ENCODE data around the gene MRGPRX2.

Gene MRGPRX2

DNA sequence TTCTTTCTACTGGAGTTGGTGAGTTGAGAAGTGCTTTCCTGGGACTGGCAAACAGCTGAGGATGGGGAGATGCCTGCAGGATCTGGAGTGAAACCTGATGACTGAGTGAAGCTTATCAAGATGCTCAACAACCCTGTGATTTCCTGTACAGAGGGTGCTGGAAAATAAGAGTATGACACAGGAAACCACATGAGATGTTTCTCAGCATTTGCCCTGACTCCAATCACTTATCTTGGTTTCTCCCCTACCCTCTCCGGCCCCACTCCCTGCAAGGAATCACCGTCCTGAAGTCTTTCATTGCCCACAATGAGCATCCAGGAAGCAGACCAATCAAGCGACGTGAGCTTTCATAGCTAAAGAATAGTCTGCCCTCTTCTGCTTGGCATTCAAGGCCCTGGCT is at the start of gene MRGPRX2:
MRGPRX2 (minus strand) TSS at position 89 of the 400 bp plus-strand sequence. CDS start 4,315 bp downstream, outside the sequence.
- DNase-seq: no peak

DNA sequence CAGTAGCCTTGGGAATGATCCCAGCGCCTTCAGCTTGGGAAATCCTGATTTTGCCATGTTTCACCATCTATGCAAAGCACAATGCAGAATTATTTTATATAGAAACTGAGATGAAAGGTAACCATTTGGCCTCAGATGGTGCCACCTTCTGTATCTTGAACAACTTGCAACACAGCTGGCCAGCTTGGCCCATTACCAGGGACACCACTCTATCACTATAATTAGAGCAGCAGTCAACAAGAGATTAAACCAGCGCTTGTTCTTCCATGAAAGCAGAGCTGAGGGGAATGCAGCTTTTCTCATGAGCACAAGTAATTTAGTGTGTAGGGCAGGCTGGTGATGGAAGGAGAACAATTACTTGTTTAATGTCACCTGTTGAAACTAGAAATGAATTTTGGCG is 49.8 kb upstream of the MRGPRX2 start:
- DNase-seq: peak; percentile 54

DNA sequence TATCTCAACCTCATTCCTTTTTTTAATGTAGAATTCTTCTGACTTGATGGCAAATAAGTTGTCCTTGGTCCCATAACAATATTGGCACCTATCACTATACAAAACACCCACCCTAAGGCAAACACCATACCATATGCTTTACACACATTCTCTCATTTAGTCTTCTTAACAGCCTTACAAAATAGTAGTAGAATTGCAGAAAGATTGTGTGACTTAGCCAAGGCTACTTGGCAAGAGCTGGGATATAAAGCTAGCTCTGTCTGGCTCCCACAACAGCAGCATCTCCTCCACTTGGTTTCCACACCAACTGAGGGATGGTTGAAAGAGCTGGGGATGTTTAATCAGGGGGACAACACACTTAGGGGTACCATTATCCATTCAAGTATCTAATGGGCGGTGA is 46.6 kb upstream of the MRGPRX2 start:
- no peak for DNase-seq

DNA sequence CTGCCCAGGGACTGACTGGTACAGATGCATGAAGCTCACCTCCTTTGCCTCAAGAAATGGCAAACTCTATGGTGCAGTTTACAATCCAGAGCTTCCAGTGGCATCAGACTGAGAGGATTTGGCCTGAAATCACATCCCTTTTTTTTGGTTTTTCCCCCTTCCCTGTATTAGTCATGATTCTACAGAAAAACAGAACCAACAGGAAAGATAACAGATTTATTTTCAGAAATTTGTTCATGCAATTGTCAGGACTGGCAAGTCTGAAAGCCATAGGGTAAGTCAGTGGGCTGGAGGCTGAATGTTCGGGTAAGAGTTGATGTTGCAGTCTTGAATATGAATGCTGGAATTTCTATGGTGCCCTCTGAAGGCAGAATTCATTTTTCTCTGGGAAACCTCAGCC is 44.5 kb upstream of the MRGPRX2 start:
- DNase-seq: no peak

DNA sequence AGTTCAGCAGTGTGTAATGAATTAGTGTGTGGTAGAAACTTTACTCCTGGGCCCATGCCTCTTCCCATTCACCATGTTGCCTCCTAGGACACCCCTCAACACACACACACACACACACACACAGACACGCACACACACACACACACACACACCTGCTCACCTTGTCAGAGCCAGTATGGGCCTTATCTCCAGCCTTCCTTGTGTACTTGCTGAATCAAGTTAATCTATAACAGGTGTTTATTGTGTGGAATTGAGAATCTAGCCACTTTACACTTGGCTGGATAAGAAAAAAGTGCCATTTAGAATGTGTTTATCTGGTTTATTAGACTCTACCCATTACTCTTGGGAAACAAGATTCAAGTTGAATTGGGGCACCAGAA is 42.0 kb upstream of the MRGPRX2 start:
- DNase-seq: no peak

DNA sequence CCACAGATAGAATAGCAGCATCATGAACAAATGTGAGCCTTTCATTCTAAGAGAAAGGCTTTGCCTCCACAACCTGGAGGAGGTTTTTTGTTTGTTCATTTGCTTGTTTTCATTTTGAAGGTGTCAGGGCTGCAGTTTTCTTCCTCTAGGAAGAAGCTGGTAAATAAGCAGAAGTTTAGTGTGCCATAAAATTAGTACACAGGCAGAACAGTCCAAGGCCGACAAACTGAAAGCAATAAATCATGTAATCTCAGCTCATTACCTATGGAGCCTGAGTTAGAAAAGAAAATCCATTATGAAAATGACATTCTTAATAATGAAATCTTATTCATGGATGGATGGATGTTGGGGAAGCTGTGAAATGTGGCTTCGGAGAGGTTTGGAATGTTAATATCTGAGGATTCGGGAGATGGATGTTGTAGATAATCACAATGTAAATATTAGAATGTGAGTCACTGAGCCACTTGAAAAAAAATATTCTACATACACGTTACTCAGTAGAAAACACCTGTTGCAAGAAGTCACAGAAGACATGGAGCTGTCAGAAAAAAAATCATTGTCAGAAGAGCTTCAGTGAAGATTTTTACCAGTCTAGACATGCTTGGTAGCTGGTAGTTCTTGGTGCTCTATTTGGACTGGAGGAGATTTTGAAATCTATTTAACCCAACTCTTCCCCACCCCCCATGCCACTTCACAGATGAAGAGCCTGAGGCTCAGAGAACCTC is 41.4 kb upstream of the MRGPRX2 start:
- DNase-seq: peak; percentile 35

DNA sequence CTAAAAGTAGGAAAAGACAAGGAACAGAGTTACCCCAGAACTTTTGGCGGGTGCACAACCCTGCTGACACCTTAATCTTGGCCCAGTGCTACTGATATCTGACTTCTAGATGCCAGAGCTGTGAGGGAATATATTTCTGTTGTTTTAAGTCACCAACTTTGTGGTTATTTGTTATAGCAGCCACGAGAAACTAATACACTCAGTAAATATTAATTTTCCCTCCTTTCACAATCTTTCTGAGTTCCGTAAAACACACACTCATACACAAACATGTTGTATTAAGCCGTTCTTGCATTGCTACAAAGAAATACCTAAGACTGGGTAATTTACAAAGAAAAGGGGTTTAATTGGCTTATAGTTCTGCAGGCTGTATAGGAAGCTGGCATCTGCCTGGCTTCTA is 40.4 kb upstream of the MRGPRX2 start:
- no peak for DNase-seq

DNA sequence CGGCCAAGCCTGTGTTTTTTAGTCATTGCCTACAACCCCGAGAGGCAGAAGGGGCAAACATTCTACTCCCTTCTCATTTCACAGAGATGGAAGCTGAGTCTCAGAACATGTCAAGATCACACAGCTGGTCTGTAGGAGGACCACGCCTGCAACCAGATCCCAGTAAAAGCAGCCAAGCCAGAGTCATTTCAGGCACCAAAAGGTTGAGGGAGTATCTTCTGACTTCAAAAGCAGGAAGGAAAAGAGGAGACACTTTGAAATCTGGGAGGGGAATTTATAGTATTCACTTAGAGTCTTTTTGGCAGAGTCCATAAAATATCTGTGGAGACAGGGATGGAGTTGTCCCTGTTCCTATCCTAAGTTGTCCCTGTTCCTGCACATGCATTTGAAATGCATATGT is 38.6 kb upstream of the MRGPRX2 start:
- DNase-seq: no peak

DNA sequence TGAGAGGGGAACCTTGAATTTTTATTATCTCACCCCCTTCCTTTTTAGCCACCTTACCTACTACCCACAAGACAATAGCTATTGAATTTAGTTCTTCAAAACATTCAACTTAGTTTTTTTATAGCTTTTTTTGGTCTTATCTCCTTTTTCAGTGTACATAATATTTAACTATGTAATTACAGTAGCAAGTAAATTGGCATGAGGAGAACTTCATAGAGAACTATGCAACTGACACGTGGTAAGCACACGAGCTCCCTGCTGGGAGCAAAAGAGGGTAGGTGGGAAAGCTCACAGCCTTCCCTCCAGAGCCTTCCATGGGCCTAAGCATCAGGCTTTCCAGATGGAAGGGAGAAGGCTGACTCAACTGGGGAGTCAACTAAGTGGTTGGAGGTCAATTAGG is 34.3 kb upstream of the MRGPRX2 start:
- DNase-seq: no peak

DNA sequence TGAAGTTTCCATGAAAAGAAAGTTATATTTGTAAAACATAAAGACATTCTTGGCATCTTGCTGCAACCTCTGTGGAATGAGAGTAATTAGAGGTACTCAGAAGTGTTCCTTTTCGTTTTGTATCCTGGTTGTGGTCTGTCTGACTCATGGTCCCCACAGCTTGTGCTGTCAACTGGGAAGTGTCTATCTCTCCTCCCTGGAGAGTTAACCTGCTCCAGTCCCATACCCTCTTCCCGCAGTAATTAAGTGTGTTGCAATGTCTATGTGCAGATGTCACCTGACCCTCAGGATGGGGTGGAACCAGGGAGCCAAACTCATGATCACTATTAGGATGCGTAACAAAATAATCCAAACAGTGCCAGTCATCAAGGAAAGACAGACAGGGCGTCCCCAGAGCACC is 33.5 kb upstream of the MRGPRX2 start:
- DNase-seq: no peak

DNA sequence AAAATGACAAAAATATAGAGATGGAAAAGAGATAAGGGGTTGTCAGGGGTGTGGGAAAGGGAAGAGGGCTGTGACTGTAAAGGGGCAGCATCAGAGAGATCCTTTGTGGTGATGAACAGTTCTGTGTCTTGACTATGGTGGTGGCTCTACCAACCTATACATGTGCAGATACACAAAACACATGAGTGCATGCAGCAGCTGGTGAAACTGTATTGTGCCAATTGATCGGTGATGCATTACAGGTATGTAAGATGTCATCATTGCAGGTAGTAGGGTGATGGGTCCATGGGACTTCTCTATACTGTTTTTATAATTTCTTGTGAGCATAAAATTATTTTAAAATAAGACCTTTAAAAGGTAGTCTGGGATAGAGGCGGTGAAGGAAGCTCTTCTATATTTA is 32.3 kb upstream of the MRGPRX2 start:
- no peak for DNase-seq

DNA sequence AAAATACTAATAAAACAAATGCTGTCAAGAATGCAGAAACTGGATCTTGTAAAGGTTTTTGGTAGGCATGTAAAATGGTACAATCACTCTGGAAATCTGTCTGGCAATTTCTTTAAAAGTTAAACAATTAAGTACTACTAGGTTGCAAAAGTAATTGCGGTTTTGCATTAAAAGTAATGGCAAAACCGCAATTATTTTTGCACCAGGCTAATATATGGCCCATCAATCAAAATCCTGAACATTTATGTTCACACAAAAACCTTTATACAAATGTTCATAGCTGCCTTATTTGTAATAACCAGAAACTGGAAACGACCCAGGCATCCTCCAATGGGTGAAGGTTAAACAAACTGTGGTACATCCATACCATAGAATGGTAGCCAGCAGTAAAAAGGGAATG is 31.8 kb upstream of the MRGPRX2 start:
- no peak for DNase-seq

DNA sequence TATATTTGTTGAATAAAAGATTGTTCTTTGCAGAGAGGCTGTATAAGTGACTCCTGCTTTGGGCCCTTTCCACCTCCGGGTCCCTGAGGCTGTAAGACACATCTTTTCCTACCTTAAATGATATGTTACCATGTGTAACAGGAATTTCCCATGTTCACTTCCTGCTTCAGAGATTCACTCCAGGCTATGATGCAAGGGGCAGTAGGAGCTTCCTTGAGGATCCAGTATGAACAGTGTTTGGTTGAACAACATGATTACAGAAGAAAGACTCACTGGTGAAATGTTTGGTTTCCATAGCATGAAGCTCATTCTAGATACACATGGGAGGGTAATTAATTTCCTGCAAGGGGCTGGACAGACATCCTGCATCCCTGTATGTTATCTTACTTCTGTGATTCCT is 30.8 kb upstream of the MRGPRX2 start:
- peak; percentile 9 for DNase-seq

DNA sequence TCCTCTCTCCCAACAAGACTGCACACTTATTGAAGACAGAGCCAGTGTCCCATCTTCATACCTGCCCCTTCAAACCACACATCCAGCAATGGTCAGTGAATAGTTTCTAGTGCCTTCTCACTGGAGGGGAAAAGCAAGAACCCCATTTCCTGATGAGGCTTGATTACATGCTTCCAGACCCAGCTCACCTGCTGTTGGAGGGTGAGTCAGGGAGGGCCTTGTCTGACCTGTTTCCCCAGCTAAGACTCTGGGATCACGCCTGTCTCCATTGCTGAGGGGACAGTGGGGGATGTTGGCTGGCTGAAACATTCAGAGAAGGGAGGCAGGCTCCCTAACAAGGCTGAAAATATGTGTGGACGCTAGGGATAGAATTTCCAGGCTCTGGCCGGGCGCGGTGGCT is 28.9 kb upstream of the MRGPRX2 start:
- no peak for DNase-seq

DNA sequence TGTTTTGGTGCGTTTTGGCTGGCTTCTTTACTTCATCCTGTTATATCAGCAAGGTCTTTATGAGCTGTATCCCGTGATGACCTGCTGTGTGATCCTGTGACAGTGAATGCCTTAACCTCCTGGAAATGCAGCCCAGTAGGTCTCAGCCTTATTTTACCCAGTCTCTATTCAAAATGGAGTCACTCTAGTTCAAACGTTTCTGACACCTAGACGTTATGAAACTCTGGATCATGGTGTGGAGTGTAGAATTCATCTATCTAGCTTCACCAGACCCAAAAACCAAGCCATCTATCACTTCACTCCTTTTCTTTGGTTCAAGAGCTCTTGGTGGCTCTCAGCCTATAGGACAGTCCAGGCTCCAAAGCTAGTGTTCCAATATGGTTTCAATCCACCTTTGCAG is 28.3 kb upstream of the MRGPRX2 start:
- DNase-seq: no peak

DNA sequence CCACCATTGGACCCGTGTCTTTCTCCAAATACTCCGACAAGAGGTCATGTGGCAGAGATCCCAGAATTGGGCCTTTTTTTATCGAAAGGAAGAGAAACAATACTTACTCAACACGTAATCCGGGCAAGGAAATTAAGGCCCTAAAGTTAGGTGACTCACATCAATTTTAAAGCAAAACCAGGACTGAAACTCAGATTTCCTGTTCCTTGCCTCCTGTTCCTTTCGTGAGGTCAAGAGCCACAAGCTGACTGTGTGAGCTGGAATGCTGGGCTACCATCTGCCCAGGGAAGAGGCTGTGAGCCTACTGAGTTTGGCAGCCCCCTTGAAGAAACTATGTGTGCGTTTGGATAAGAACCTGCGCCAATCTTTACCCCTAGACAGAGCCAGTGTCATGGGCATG is 27.1 kb upstream of the MRGPRX2 start:
- no peak for DNase-seq

DNA sequence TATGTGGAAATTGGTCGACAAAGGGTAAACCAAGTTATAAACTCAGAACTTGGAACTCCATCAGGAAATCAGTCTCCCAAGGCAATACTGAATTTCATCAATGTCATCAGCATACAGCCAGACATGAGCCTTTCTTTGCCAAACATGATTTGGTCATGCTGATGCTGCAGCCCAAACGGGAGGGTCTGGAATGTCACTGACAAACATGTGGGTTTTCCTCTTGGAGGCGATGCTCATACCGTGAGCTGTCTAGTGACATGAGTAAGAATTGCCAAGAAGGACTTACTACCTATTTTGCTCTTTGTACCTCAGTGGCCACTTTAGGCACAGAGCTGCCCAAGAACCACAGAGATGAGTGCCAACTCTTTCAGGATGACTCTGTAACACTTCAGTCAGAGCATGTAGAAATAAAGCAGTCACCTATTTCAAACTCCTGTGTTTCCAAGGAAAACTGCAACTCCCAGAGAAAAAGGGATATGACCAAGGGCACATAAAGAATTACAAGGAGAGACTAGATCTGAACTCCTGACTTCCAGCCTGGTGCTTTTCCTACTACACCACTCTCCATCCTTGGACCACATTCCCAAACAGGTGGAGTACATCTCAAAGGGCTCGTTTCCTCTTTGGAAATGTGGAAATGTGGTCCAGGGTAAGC is 24.3 kb upstream of the MRGPRX2 start:
- DNase-seq: no peak

DNA sequence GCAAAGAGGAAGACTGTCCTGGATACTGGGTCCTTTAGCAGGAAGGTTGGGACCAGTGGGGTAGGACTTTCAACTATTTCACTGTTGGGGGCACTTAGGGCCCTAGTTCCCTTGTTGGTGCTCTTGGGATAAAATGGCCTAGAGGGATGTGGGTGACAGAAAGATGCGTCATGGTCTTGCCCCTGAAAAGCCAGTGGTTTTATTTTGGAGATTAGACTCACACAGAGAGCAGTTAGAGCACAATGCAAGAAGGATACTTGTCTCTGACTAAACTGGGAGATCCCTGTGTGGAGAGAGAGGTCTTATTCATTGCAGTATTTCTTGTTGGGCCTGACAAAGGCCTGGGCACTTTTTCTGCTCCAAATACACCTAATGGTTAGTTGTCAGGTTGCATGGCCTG is 22.6 kb upstream of the MRGPRX2 start:
- no peak for DNase-seq

DNA sequence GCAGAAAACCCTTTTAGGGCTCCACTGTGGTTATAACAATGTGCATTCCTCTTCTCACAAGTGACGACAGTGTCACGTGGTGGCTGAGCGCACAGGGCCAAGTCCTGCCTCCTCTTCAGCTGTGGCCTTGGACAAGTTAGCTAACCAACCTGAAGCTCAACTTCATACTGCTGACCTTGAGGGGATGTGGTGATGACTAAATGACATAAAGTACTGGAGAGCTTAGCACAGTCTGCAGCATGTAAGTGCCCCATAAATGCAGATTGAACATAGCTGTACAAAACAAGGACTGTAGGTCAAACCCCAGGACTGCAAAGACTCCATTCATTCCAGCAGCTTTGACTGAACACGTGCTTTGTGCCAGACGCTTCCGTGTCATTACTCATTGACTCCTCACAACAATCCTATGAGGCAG is 20.1 kb upstream of the MRGPRX2 start:
- DNase-seq: no peak

DNA sequence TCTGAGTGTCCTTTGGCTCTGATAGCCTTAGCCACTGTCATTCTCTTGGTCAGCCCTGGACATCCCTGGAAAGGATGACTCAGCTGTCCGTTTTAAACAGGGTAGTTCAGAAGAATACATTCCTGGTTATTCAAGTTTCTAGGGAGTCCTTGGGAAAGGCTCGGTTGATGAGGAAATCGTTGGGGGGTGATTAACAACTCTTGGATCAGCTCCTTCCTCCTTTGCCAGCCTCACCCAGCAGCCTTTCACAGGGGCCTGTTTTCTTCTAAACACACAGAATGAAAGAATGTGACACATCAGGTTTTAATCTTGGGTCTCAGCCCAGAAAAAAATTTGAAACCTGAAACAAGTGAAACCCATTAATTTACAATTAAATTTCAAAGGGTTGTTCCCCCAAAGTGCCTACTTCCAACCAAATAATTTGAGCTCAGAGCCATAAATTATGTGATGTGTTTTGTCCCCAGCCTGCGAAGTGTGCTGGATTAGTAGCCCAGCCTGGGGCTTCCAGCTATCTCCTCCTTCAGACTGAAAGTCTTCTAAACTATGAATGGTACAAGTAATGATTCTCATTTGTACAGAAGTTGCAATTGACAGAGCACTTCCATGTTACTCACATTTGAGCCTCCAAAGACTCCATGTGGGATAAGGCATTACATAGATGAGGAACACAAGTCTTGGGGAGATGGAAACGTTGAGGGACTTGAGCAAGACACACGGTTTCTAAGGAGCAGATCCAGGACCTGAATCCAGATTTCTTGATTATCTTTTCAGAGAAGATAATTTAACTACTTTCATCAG is 19.3 kb upstream of the MRGPRX2 start:
- DNase-seq: no peak

DNA sequence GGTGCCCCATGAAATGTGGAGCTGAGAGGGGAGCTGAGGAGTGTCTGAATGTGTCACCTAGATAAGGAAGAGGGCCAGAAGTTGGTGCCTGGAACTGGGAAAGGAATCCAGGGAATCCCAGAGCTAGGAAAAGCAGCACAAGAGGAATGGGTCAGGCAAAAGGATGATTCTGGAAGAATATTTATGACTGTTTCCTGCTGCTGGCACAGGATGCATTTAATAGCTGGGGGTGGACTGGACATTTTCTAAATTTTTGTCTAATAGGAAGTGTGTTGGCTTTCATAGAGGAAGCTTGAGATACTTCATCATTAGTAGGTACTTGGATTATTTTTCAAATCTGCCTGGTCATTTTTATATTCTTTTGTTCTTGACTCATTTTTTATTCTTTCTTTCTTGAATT is 17.4 kb upstream of the MRGPRX2 start:
- DNase-seq: no peak

DNA sequence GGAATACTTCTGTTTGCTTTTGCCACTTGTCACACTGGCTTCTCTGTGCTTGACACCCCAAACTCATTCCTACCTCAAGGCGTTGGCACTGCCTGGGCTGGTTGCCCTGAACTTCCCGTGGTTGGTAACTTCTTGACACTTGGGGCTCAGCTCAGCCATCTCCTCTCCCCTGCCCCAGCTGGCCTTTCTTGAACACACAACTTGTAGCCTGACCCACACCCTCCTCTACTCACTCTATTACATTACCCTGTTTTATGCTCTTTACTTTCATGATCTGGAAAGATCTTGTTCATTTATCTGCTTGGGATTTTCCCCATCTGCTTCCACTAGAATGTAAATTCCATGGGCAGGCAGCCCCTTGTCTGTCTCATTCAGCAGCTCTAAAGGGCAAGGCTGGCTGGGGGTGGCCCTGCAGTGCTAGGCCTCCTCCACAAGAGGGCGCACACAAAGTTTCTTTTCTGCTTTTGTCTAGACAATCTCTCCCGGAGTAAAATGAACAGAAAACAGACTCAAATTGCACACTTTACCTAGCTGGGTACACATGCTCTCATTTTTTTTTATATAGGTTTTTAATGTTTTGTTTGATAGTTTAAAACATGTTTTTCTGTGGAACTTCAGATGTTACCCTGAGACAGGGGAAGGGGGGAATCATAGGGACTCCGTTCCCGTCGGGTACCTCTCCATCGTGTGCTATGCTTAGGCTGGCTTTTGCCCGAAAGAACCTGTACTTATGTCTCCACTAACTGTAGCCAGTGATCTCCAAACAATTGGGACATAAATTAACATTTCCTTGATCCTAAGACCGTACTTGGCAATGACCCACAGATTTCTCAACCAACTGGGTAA is 16.4 kb upstream of the MRGPRX2 start:
- DNase-seq: peak; percentile 43

DNA sequence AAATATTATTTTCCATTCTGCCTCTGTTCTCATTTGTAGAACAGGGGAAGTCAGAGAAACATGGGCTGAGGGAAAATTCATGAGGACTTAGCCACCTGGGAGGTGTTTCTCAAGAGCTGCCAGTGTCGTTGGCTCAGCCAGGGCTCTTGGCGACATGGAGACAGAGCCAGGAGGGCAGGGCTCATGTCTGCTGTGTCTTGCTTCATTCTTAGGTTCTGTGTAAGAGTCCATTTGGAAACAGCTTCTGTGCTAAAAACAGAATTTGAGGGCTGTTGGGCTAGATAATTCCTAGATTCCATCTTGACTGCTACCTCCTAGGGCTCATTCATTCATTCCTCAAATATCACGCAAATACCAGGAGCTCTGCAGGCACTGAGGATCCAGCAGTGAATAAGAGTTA is 15.1 kb upstream of the MRGPRX2 start:
- DNase-seq: no peak
